ENCODE measurements around the gene EXOC4. TPM values are rescaled to one million over a fixed set of nuclear protein-coding genes. Genes with fewer than 3 reads are reported as not detected.

EXOC4 gene
- total and polyA plus RNA-seq, 2 of the 8 experiments (the other 6 are each of a cell fraction or from before 2014, with no cell fraction given) = 27.0 to 67.3 TPM

- DNase-seq (ENCODE audit: low read depth in 1 of 2, low spot score in 2 of 2) (no peak), FAIRE-seq (no peak)
- H4K91ac ChIP-seq (replicated peaks; ENCODE audit: insufficient read length, low read length) = no peak overlapping the region
- no peaks in the 10 kb centered on the region for H3K79me1 ChIP-seq (ENCODE audit: low read depth, low read length)
- H3K4me1 ChIP-seq (replicated peaks in 1 of 4; ENCODE audit: control insufficient read depth in 3 of 4, insufficient read depth in 4 of 4, low read length in 3 of 4) = peaks cover 0 to 2% (median 0%) of the 10 kb centered on the region in 4 experiments; a peak in 1 of 7 replicates
- H3K9ac ChIP-seq (replicated peaks in 1 of 4; ENCODE audit: extremely low read depth in 1 of 4, low read depth in 3 of 4, low read length in 3 of 4) = no peak overlapping the region
- 88% methylated on average over 3 of the region's 3 CpGs; no CpG with 5 or more reads in 1 of the 2 experiments for WGBS, 2 experiments (ENCODE audit: extremely low coverage in 1 of 2, insufficient coverage in 1 of 2, insufficient read length in 1 of 2, insufficient replicate concordance in 2 of 2, low coverage in 1 of 2, low lambda C conversion rate in 2 of 2, missing lambda C conversion rate in 1 of 2)
- no peak overlapping the region for H3K4me3 ChIP-seq (ENCODE audit: extremely low read depth in 1 of 4, insufficient read depth in 2 of 4, low read depth in 3 of 4, low read length in 4 of 4)
- H3K23me2 ChIP-seq (ENCODE audit: low read depth, low read length) = no peaks in the 10 kb centered on the region
- H4K20me1 ChIP-seq (replicated peaks in 1 of 2; ENCODE audit: control insufficient read depth in 1 of 2, insufficient read depth in 2 of 2, low read length in 2 of 2) = no peaks in the 10 kb centered on the region
- H3K18ac ChIP-seq (ENCODE audit: extremely low read depth, low read length) = no peak overlapping the region
- no peak overlapping the region for H2AFZ ChIP-seq (ENCODE audit: low read length)
- no peak overlapping the region for H2AK5ac ChIP-seq (ENCODE audit: low read depth, low read length)
- no peak overlapping the region for H3K4me2 ChIP-seq (ENCODE audit: insufficient read depth in 1 of 2, low read depth in 2 of 2, low read length in 2 of 2)
- H4K8ac ChIP-seq (ENCODE audit: extremely low read depth, insufficient read depth, low read length) = no peak overlapping the region
- H3K23ac ChIP-seq (ENCODE audit: insufficient read length) = no peak overlapping the region
- H3K9me3 ChIP-seq (ENCODE audit: insufficient read depth in 2 of 2, low read depth in 1 of 2, low read length in 1 of 2) = no peaks in the 10 kb centered on the region
- no peak overlapping the region for H3K14ac ChIP-seq (ENCODE audit: insufficient read length)
- no peak overlapping the region for H2BK20ac ChIP-seq (ENCODE audit: low read length)
- H3K56ac ChIP-seq (replicated peaks; ENCODE audit: insufficient read length, low read depth, low read length) = no peak overlapping the region
- no peak overlapping the region for H2BK120ac ChIP-seq (replicated peaks; ENCODE audit: low read depth, low read length)
- H3K79me2 ChIP-seq (ENCODE audit: control insufficient read depth in 1 of 2, insufficient read depth in 2 of 2, low read length in 2 of 2) = no peaks in the 10 kb centered on the region
- H3K4ac ChIP-seq (replicated peaks; ENCODE audit: insufficient read length, low read depth, low read length) = no peak overlapping the region
- ChIA-PET CTCF (ENCODE audit: partially characterized antibody) (no interaction called here), POLR2A (ENCODE audit: partially characterized antibody) (no interaction called here)
- no peak overlapping the region for H4K5ac ChIP-seq (ENCODE audit: insufficient read length, low read depth, low read length)
- no peaks in the 10 kb centered on the region for H3K27me3 ChIP-seq (replicated peaks in 1 of 4; ENCODE audit: control insufficient read depth in 3 of 4, extremely low read depth in 1 of 4, insufficient read depth in 3 of 4, low read length in 3 of 4)
- H3K36me3 ChIP-seq (ENCODE audit: control insufficient read depth in 2 of 4, insufficient read depth in 4 of 4, low read length in 3 of 4) = no peaks in the 10 kb centered on the region
- no peak overlapping the region for H2BK15ac ChIP-seq (ENCODE audit: low read length)
- H3K27ac ChIP-seq (ENCODE audit: low read depth, low read length) = no peak overlapping the region
- no peak overlapping the region for H2BK5ac ChIP-seq (ENCODE audit: low read depth, low read length)
- no peak overlapping the region for H2BK12ac ChIP-seq (ENCODE audit: low read depth, low read length)
- TF ChIP-seq CBX5 (IDR thresholded peaks at IDR 0.05; ENCODE audit: low read depth, low read length) (no peak), ZNF274 (IDR thresholded peaks at IDR 0.05; ENCODE audit: borderline replicate concordance, extremely low read depth, low read length) (no peak), HDAC2 (IDR thresholded peaks at IDR 0.05; ENCODE audit: borderline replicate concordance in 1 of 2, low read depth in 2 of 2, low read length in 2 of 2) (no peak), KDM4A (IDR thresholded peaks at IDR 0.05; ENCODE audit: low read depth, low read length, severe bottlenecking) (no peak), ATF3 (IDR thresholded peaks at IDR 0.05; ENCODE audit: insufficient read depth, low read depth, low read length) (no peak), YY1 (IDR thresholded peaks at IDR 0.05; ENCODE audit: low read depth, low read length) (no peak), SIRT6 (IDR thresholded peaks at IDR 0.05; ENCODE audit: low read length) (no peak), GTF2F1 (IDR thresholded peaks at IDR 0.05; ENCODE audit: borderline replicate concordance, low read depth, low read length) (no peak), MAFK (IDR thresholded peaks at IDR 0.05; ENCODE audit: low read depth, low read length) (no peak), SIN3A (conservative IDR thresholded peaks at IDR 0.05 in 1 of 2, IDR thresholded peaks at IDR 0.05 in 1 of 2; ENCODE audit: low read depth in 1 of 2, low read length in 2 of 2) (no peak)
Observed at GRCh38 chr7:133763076-133763640, 510.3 kb downstream of the EXOC4 start.
